Suprapubic skin (tissue), 4 donors: ENCODE results near the gene AKT1S1. TPM values are rescaled to one million over a fixed set of nuclear protein-coding genes. Genes with fewer than 3 reads are reported as not detected.

Source experiments
- DNase-seq, 2 donors: peaks; one replicate each; pipeline ENCODE4 v3.0.0-alpha.2; 2019; ENCODE audit warnings: low spot score in 2 of 2
- H3K27ac ChIP-seq: fragments of 200-600 bp; sonication (generic); one replicate; pipeline ENCODE4 v1.5.1; 2019
- H3K27me3 ChIP-seq: fragments of 200-600 bp; sonication (generic); one replicate; pipeline ENCODE4 v1.5.1; 2019
- H3K36me3 ChIP-seq: fragments of 200-600 bp; sonication (generic); one replicate; pipeline ENCODE4 v1.5.1; 2019
- H3K4me1 ChIP-seq: fragments of 200-600 bp; sonication (generic); one replicate; pipeline ENCODE4 v1.5.1; 2019
- H3K4me3 ChIP-seq: fragments of 200-600 bp; sonication (generic); one replicate; pipeline ENCODE4 v1.5.1; 2019; ENCODE audit warnings: mild to moderate bottlenecking
- H3K9me3 ChIP-seq: fragments of 200-600 bp; sonication (generic); one replicate; pipeline ENCODE4 v1.5.1; 2019
- EP300 ChIP-seq: sonication (generic); formaldehyde crosslinking; IDR thresholded peaks from one replicate; pipeline ENCODE4 v1.6.1; 2017; ENCODE audit warnings: antibody characterized with exemption
- POLR2A ChIP-seq, 2 donors: fragments of 450-650 bp; IDR thresholded peaks; one replicate each; pipeline ENCODE4 v1.6.1; 2017; ENCODE audit warnings: antibody characterized with exemption in 2 of 2, mild to moderate bottlenecking in 2 of 2, moderate library complexity in 2 of 2
- POLR2AphosphoS5 ChIP-seq, 3 donors: sonication (generic); formaldehyde crosslinking; IDR thresholded peaks; one replicate each; pipeline ENCODE4 v1.6.1; 2017; ENCODE audit warnings: antibody characterized with exemption in 3 of 3
- WGBS: methylation state at CpG from one replicate; pipeline ENCODE4 v1.1.5; 2018; 5-methylcytosine and 5-hydroxymethylcytosine counted together
- total RNA-seq, 4 donors: library from RNA; depleted of rRNA; stranded (reverse); fragments of >200 nt; gene quantifications; one replicate each; pipeline ENCODE4 v1.1.0, GENCODE V29; 2016
- TF ChIP-seq, protein P1 (sequence below), 2 donors: fragments of 200-600 bp in 1 of 2; fragments of 450-650 bp in 1 of 2; sonication (generic) in 1 of 2; IDR thresholded peaks; one replicate each; pipeline ENCODE4 v1.5.1; 2016 to 2019; ENCODE audit warnings: antibody characterized with exemption in 2 of 2, mild to moderate bottlenecking in 1 of 2, moderate library complexity in 1 of 2

AKT1S1 gene
- total RNA-seq, 4 donors from 2014 or later, result 19.3 to 25.1 (median 20.0) TPM

DNA sequence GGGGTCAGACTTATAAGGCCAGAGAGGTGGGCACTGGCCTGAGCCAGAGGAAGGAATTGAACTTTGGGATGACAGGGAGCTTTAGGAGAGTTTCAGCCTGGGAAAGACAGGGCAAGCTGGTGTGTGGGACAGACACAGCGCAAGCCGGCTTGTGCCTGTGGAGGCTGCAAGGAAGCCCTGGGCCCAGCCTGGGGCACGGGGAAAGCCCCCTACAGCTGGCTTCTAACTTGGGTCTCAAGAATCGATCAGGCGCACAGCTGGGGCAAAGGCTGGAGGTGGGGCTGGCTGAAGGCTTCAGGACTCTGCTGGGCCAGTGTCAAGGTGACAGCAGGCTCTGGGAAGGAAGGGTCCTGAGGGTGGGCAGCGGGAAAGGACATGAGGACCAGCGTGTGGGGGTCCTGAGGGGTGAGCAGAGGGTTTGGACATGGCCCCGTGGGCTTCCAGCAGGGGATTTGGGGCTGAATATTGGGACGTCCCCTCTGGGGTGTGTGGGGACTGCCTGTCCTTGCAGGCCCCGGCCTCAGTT lies 23.2 kb downstream of the AKT1S1 start:
- peak in 1 of 2 donors; percentile 59 for DNase-seq
- TF ChIP-seq POLR2A (IDR thresholded peaks at IDR 0.05) (no peak), EP300 (no peak), POLR2AphosphoS5 (IDR thresholded peaks at IDR 0.05) (no peak)
- TF ChIP-seq, protein P1, sequence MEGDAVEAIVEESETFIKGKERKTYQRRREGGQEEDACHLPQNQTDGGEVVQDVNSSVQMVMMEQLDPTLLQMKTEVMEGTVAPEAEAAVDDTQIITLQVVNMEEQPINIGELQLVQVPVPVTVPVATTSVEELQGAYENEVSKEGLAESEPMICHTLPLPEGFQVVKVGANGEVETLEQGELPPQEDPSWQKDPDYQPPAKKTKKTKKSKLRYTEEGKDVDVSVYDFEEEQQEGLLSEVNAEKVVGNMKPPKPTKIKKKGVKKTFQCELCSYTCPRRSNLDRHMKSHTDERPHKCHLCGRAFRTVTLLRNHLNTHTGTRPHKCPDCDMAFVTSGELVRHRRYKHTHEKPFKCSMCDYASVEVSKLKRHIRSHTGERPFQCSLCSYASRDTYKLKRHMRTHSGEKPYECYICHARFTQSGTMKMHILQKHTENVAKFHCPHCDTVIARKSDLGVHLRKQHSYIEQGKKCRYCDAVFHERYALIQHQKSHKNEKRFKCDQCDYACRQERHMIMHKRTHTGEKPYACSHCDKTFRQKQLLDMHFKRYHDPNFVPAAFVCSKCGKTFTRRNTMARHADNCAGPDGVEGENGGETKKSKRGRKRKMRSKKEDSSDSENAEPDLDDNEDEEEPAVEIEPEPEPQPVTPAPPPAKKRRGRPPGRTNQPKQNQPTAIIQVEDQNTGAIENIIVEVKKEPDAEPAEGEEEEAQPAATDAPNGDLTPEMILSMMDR (IDR thresholded peaks at IDR 0.05), result no peak
- Histone ChIP-seq H3K9me3 (no peaks in the 10 kb centered on the region), H3K36me3 (peaks cover 47% of the 10 kb centered on the region), H3K27ac (no peak overlapping the region), H3K4me1 (peaks cover 39% of the 10 kb centered on the region), H3K4me3 (no peak overlapping the region), H3K27me3 (no peaks in the 10 kb centered on the region)
- 78% methylated on average over 9 of the region's 10 CpGs for WGBS

DNA sequence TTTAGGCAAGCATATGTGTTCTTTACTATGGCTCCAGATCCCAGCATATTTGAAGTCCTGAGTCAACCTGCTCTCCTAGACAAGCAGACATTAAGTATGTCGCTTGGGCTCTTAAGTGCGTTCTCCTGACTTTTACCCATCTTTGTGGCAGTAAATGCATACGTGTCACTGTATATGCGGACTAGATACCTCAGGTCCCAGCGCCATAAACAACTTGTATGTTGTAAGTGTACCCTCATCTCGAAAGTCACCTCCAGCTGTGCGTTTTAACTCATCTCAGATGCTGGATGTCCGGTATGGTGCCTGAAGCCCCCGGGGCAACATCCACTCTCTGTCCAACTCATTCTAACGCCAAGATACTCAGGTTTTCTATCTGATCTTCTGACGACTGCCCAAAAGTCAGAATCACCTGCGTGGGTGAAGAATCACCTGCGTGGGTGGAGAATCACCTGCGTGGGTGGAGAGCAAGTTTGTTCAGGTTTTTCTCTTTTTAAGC lies 24.5 kb downstream of the AKT1S1 start:
- TF ChIP-seq, protein P1 (IDR thresholded peaks at IDR 0.05), result no peak
- TF ChIP-seq EP300, result no peak
- TF ChIP-seq POLR2A (IDR thresholded peaks at IDR 0.05), result no peak
- Histone ChIP-seq H3K27ac (no peak overlapping the region), H3K9me3 (no peaks in the 10 kb centered on the region), H3K27me3 (no peaks in the 10 kb centered on the region), H3K4me3 (peak overlapping the region; percentile 98), H3K4me1 (peaks cover 42% of the 10 kb centered on the region), H3K36me3 (peaks cover 35% of the 10 kb centered on the region)
- DNase-seq, result no peak
- 64% methylated on average over 14 of the region's 14 CpGs for WGBS

DNA sequence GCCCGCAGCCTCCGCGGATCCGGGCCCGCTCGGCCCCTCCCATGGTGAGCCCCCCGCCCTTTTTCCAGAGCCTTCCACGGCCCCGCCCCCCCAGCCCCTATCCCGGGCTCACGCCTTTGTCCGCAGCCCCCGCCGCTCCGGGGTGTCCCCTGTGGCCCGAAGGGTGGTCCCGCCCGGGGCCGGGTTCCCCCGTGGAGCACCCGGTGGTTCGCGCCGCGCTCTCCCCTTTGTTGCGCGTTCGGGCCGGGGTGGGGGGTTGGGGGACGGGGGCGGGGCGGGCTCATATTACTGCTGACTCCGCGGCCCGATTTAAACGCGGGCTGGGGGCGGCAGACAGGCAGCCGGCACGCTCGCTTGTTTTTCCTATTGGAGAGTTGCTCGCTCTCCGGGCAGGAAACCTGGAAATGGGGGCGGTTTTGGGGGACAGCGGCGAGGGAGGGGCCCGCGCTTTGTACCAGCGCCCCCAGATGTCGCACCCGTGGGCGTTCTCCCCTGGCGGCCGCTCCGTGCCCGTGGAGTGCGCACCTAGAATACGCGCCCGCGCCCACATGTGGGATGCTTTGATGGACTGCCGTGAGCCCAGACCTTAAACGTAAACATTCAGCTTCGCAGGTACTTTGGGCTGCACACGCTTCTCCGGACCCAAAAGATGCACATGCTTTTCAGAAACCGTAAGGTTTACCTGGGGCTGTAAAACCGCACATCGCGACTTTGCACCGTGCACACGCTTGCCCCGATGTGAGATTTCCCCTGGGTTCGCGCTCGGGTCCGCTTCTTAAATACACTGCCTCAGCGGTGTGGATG lies 25.5 kb downstream of the AKT1S1 start:
- no peaks in the 10 kb centered on the region for H3K9me3 ChIP-seq
- peak overlapping the region; percentile 98 for H3K4me3 ChIP-seq
- H3K27ac ChIP-seq, result peak overlapping the region; percentile 99
- H3K27me3 ChIP-seq, result no peaks in the 10 kb centered on the region
- H3K4me1 ChIP-seq, result peaks cover 42% of the 10 kb centered on the region
- no peak for TF ChIP-seq EP300
- TF ChIP-seq, protein P1 (IDR thresholded peaks at IDR 0.05), result no peak
- TF ChIP-seq POLR2A (IDR thresholded peaks at IDR 0.05), result no peak
- no peak for TF ChIP-seq POLR2AphosphoS5 (IDR thresholded peaks at IDR 0.05)
- peaks cover 24% of the 10 kb centered on the region for H3K36me3 ChIP-seq
- 2% methylated on average over 56 of the region's 78 CpGs for WGBS
- DNase-seq, result peak in 1 of 2 donors; percentile 74

DNA sequence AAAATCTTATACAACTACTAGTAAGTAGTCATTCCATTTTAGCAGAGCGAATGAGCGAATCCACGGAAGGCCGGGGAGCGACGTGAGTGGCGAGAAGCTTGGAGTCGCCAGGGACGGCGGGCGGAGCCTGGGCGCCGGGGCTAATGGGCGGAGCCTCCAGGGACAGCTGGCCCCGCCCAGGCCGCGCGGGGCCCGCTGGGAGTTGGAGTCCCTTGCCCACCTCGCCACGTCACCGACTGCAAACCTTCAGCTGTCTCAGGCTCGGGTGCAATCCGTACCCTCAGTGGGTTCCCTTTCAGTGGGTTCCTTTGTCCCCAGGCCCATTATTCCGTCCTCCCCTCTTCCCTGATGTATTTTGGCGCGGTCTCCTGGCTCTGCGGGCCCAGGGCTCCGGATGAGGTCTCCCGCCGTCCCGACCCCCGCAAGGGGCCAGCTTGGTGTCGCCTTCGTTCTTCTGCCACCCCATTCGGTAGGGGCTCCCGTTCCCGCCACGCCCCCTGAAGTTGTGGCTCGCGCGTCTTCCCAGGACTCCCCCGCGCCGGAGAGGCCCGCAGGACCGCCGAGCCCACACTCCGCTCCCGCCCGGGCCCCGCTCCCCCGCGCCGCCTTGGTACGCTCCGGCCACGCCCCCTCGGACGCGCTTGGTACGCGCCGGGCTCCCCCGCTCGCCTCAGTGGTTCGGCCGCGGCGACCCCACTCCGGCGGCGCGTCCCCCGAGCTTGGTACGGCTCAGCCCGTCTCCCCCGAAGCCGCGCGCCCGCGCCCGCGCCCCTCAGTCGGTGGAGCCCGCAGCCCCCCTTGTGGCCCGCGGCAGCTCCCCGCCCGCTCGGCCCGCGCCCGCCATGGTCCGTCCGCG lies 26.4 kb downstream of the AKT1S1 start, which contains the start of gene PTOV1:
Gene PTOV1 (plus strand): TSS at position 673 of the 856 bp plus-strand sequence.
- Histone ChIP-seq H3K36me3 (peaks cover 15% of the 10 kb centered on the region), H3K4me3 (peak within 1 kb of the TSS; percentile 98), H3K4me1 (peaks cover 42% of the 10 kb centered on the region), H3K27ac (peak within 1 kb of the TSS; percentile 99), H3K9me3 (no peaks in the 10 kb centered on the region), H3K27me3 (no peaks in the 10 kb centered on the region)
- WGBS, result under 1% methylated on average over 74 of the region's 98 CpGs
- TF ChIP-seq EP300 (no peak), POLR2AphosphoS5 (IDR thresholded peaks at IDR 0.05) (peak; percentile 18 to 52 (median 47)), POLR2A (IDR thresholded peaks at IDR 0.05) (peak; percentile 6 to 78)
- TF ChIP-seq, protein P1 (IDR thresholded peaks at IDR 0.05), result no peak
- DNase-seq, result peak; percentile 94 to 95

DNA sequence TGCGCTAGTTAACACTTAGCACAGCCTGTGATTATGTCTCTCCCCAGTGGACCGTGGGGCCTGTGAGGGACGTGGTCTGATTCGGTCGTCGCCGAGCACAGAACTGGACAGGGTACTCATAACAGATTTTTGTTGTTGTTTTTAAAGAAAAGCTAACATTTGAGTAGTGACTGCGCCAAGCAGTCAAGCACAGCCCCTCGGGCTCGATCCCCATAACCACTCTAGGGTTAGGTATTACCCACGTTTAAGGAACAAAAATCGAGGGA lies 27.0 kb downstream of the AKT1S1 start:
- WGBS, result 61% methylated on average over 12 of the region's 12 CpGs
- peak overlapping the region; percentile 99 for H3K27ac ChIP-seq
- H3K27me3 ChIP-seq, result no peaks in the 10 kb centered on the region
- DNase-seq, result no peak
- peaks cover 42% of the 10 kb centered on the region for H3K4me1 ChIP-seq
- TF ChIP-seq, protein P1 (IDR thresholded peaks at IDR 0.05), result no peak
- TF ChIP-seq POLR2AphosphoS5 (IDR thresholded peaks at IDR 0.05) (no peak), EP300 (no peak), POLR2A (IDR thresholded peaks at IDR 0.05) (no peak)
- H3K36me3 ChIP-seq, result peaks cover 9% of the 10 kb centered on the region
- peak overlapping the region; percentile 98 for H3K4me3 ChIP-seq
- no peaks in the 10 kb centered on the region for H3K9me3 ChIP-seq
